ENCODE data around the gene APPL1.

DNA sequence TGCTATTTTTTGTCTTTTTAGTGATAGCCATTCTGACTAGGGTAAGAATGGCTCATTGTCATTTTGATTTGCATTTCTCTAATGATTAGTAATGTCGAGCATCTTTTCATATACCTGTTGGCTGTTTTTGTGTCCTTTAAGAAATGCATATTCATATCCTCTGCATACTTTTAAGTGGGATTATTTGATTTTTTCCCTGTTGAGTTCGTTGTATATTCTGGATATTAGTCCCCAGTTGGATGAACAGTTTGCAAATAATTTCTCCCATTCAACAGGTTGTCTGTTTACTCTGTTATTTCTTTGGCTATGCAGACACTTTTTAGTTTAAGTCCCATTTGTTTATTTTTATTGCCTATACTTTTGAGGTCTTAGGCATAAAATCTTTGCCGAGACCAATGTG is 34.4 kb downstream of the APPL1 start:
- no peak for TF ChIP-seq CTCF (IDR thresholded peaks at IDR 0.05; ENCODE audit: low read depth, low read length)
- no peak for TF ChIP-seq POLR2A (IDR thresholded peaks at IDR 0.05; ENCODE audit: extremely low read depth, insufficient read length)
- no peak for TF ChIP-seq MYC (IDR thresholded peaks at IDR 0.05; ENCODE audit: low read depth, low read length)
- TF ChIP-seq, protein P1, sequence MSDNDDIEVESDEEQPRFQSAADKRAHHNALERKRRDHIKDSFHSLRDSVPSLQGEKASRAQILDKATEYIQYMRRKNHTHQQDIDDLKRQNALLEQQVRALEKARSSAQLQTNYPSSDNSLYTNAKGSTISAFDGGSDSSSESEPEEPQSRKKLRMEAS (IDR thresholded peaks at IDR 0.05; ENCODE audit: low read depth, low read length): no peak

All from NB4 (cell line).